ENCODE measurements around the gene IGSF22.

The IGSF22 gene

DNA sequence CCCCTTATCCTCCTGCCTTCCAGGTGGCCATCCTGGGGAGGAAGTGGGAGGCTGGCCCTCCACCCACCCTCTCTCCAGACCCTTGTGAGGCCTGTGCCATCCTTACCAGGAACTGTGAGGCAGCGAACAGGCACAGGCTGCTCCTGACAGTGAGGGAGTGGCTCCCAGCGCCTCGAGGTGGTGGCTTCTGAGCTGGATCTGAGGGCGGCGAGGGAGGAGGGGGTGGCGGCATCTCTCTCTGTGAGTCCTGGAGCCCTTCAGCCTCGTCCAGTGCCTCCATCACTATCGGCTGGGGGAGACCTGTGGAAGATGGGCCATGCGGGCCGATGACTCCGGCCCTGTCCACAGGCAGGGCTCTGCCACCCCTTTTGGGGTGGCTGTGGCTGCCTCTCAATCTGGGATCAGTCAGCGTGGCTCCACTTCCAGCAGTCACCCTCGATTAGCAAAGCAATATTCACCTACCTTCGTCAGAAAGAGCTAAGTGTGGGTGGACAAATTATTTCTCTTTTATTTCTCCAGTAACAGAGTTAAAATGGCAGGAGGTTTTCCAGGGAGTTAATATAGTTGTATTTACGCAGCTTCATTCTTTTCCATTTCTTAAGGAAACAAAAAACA is 18.0 kb upstream of the IGSF22 start:
- DNase-seq: no peak

DNA sequence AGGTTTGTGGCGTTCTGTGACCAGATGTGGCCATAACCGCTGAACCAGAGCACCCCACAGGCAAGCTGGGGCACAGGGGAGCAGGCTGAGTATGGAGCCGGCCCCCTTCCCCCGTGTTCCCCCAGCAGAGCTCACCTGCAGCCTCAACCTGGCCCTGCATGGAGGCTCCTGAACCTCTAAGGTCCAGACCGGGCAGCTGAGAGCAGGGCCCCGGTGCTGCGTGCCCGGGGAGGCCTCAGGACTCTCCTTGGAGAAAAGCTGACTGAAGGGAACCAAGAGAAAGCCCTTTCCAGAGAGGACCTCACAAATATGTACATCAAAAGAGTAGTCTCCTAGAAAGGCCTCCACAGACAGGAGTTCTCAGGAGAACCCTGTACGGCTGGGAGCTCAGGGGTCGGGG is 17.4 kb upstream of the IGSF22 start:
- DNase-seq: no peak

DNA sequence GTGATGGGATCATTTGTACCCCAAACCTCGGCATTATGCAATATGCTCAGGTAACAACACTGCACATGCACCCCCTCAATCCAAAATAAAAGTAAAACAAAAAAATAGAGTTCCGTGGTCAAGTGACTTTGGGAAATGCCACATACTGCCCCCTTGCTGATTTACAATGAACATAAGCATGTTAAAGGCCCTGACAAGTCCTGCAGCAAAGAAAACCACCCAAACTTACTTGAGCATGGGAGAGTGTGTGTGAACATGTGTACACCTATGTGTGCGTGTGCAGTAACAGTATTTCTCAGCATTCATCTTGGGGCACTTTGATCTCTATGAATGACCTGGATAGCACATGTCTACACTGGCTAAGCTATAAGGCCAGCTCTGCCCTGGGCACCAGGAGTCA is 15.8 kb upstream of the IGSF22 start:
- no peak for DNase-seq

DNA sequence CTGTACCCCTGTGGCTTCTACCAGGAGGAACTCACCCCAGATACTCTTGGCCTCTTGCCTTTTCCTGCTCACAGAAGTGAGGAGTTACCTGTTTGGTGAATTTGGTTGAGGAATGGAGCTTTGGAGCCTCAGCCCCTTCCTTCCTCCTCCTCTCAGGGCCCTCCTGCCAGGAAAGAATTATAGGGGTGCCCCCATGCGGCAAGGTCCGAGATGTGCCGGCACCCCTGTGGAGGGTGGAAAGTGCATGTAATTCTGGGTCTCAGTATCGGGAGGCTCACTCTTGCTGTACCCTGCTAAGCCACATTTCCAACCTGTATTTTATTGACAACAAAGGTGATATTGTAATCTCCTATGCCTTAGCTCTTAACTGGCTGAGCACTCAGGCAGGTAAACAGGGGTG is 13.7 kb upstream of the IGSF22 start:
- DNase-seq: no peak

DNA sequence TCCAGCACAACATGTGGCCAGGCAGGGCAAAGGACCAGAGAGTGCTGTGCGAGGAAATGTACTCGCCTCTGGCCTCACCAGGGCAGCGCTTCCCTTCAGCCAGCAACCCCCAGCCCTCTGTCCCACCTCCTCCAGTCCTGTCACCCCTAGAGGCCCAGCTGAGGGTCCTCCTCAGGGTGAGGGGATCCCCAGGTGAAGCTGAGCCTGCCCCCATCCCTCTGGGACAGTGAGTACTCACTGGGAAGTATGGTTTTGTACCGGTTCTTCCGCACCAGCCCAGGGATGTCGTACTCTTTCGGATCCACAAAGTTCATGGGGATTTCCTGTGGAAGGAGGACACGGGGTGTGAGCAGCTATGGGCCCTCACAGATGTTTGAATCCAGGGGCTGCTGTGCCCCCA is 11.7 kb upstream of the IGSF22 start:
- DNase-seq: no peak

DNA sequence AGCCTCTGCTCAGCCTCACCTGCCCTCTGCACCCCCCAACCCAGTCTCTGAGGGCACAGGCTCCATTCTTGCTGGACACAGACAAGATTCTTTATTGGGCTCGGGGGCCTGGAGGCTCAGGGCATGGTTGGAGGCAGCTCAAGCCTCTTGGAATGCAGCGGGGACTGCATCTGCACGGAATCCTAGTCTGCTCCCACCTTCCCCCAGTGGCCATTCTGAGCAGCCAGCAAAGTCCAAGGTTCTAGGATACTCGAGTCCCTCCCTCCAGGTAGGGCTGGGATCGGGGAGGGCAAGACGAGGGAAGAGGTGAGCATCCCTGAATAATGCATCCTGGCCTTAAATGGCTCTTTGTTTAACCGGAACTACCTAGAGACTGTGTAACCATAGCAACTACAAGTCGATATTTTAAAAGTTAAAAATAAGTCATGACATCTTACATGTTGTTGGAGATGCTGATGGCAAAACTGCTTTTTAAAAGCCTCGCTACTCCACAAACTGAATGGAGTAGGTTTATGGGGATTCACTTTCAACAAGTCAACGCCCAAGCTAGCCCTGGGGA is 10.7 kb upstream of the IGSF22 start:
- DNase-seq: no peak

DNA sequence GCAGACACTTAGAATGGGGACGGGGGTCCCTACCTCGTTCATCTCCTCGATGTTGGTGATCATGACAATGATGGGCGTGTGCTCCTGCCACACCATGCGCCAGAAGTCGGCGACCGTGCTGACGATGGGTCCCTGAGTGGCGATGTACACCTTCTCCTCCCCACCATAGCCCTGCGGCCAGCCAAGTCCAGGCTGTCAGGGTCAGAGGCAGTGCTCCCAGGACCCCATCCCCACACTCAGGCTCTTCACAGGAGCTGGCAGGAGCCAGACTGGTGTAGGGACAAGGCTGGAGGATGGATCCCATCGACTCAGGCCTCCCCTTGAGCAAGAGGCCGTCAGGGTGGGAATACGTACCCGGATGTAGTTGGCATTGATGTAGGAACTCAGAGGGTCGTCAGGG is 7.2 kb upstream of the IGSF22 start:
- DNase-seq: no peak

DNA sequence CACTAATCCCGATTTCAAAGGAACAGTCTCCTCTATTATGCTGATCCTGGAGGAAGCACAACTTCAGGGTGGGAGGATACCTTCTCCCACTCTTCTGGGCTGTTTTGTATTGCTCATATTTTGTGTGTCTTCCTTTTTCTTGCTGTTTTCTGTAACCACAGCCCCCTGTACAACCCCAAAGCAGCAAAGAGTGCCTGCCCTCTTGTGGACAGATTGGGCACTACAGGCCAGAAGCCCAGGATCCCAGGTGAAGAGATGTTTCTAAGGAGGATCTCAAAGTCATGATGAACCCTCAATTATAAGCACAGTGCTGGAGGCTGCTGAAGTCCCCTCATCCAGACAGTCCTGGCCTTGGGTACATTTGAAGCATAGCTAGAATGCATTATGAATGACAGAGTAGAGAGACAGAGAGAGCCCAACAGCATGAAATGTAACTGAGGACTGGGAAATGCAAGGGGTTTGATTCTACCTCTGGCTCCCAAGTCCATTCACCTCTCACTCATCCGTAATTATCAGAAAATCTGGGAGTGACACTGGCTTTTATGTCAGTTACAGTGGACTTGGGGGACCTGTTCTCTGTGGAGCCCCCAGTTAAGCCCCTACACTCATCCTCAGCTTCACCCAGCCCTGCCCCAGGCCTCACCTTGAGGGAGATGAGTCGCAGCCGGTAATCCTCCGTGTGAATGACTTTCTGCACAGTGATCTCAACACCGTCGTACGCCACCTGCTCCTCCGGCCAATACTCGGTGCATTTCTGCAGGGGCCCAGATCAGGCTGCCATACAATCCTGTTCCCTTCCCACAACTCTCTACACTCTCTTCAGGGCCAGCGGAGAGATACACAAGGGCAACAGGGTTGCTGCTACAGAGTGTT is 6.2 kb upstream of the IGSF22 start:
- peak; percentile 73 to 74 for DNase-seq

DNA sequence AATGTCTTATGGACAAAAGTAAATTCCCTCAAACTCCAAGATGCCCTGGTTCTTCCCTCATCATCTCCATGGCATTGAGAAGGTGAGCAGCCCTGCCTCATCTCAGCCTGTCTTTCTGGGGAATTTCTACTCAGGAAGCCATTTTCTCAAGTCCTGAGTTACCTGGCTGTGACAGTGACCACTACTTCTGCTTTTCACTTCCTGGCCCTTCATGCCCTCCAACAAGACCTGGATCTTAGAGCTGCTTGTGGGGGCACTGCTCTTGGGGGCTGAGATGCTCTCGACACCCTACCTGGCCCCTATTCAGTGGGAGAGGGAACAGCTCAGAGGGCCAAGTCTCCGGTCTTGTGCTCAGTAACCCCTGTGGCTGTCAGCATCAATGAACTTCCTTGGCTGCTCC is 5.5 kb upstream of the IGSF22 start:
- DNase-seq: no peak

DNA sequence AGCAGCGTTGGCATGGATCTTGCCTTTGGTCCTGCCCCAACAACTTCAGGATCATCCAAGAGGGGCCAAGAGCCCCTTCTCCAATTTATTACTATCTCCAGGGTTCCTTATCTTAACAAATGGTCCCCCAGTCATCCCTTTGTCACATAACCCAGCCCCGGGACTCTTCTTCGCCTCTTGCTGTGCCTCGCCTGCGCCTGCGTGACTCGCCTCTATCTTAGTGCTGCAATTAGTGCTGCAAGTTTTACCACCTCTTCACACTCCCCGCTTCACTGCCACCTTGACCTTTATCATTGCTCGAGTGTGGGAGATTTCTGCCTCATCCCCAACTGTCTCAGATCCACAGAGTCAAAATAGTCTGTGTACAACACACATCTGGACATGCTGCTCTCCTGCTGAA is 4.0 kb upstream of the IGSF22 start:
- no peak for DNase-seq

DNA sequence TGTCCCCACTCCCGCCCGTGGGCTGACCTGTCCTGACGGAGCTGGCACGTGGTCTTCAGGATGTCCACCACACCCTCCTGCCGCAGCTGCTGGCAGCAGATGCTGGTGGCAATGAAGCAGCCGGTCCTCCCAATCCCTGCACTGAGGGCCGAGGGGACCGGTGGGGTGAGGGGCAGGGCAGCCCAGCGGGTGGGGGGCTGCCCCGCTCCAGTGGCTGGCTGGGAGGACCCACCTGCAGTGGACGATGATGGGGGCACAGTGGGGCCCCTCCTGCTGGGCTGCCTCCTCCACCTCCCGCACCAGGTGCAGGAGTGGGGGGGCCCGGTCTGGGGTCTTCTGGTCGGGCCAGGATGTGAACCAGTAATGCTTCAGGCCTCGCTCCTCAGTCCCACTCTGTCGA is 3.4 kb upstream of the IGSF22 start:
- DNase-seq: no peak

DNA sequence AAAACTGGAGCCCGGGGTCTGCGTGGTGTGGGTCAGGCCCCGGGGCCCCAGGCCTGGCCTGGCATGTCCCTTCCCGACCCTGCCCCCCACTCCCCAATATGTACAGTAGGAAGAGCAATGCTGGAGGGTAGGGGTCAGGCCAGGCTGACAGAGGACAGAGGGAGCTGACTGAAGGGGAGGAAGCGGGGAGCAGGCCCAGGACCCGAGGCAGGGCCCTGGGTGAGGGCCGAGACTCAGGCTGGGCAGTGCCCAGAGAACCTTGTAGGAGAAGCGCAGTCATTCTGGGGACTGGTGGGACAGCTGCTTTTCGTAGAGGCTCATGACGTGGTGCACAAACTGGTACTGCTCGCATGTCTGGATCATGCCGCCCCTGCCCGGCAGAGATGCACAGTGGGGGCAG is 2.7 kb upstream of the IGSF22 start:
- no peak for DNase-seq

DNA sequence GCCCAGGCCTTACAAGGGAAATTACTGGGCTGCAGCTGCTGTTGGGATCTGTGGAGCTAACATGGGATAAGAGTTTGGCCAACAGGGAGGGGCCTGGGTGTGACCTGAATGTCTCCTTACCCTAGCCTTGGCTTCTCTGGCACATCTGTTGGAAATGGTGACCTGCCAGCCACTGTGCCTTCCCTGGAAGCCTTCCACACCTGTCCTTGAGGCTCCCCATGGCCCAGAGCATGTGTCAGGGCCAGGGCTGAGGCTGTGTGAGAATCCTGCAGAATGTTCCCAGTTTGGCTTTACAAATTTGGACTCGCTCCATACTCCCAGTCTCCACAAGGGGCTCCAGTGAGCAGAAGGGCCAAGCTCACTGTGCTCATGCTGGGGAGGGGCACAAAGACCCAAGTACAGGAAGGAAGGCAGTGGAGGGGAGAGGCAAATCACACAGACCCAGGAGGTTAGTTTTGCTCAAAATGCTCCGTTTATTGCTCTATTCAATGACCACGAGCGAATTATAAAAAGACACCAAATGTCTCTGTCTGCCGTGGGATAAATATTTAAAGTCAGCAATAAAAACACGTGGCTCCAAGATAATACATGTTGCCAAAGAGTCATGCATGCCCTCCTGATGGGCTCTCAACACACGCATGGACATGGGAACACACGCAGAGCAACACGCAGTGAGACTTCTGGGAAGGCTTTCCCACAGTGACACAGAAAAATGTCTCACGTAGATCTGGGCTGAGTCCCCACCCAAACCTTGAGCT is 1.7 kb upstream of the IGSF22 start:
- DNase-seq: peak; percentile 52 to 65

DNA sequence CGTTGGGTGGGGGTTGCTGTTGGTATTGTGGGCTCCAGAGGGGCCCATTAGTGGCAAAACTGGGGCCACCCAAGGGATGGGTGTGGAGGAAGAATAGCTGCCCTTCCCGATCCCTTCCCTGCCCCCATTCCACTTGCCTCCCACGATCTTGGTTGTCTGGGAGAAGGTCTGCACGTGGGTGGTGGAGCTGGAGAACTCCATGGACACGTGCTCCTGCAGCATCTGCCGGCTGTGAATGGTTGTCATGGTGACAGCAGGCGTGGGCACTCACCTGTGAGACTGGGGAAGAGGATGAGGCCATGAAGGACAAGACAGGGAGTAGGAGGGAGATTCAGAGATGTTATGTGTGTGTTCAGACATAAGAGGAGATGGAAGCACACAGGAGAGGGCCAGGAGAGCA is 2.0 kb downstream of the IGSF22 start:
- DNase-seq: no peak

DNA sequence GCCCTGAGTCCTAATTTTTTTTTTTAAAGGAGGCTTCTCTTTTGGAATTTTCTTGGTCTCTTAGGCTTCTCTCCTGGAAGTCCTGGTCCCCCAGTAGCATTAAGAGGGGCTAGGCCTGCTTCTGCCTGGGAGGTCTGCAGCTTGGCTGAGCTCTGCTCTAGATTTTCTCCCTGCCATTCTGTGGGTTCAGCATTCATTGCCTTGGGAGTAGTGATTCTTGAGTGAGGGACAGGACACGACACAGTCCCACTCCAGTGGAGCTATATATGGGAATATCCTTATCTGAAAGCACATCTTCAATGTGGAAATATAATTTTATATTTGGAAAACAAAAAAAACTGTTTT is 3.7 kb downstream of the IGSF22 start:
- no peak for DNase-seq

DNA sequence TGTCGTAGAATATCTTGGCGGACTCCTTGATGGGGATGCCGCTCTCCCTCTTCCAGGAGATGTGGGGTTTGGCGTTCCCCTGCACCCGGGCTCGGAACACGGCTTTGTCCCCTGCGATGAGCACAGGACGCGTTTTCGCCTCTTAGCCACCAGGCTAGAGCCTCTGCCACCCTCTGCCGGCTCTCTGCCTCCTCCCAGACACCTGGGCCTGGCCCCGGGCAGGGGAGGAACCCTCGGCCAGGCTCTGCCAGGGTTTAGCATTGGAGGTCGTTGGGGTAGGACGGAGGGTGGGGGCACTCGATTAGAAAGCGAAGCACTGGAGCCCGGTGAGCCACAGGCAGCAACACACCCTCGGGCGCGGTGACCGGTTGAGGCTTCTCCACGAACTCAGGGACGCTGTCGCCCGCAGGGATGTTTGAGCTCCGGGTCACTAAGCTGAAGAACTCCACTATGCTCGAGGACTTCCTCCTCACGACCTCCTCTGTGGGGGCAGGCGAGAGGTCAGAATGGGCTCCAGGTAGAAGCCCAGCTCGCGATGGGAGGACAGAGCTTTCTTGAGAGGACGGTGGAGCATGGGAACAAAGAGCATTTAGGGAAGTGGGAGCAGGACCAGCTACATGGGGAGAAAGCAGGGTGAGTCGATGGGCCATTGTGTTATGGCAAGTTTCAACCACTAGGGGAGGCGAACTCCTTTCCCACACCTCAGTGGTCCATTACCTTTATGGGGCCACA is 4.3 kb downstream of the IGSF22 start:
- DNase-seq: peak; percentile 60 to 68

DNA sequence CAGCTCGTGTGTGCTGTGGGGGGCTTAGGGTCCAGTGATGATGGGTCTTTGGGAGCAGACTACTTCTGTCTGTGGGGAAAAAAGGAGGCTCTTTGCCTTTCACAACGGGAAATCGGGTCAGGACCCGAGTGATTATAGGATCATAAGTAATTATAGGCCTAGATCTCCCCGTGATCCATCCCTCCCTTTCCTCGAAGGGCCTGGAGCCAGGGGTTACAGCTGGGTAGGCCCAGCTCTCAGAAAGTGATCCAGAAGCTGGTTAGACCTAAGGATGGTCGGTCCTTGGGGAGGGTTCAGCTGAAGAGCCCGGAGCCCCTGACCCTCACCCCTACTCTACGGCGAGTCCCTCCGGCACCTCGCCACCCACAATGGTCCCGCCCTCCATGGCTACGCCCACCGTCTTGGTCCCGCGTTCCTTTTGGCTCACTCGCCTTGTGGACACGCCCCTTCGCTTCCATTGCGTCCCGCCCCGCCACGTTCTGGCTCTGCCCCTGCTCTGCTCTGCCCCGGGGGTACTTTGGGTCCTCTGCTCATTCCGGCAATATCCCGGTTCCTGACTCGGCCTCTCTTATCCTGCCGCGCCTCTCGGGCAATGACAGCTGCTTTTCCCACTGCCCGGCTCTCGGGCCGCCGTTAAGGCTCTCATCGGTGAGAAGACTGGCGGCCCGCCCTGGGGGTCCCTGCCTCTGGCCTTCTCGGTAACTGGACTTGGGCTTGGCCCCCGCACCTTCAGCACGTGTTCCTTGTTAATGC is 5.0 kb downstream of the IGSF22 start:
- peak; percentile 87 to 89 for DNase-seq

DNA sequence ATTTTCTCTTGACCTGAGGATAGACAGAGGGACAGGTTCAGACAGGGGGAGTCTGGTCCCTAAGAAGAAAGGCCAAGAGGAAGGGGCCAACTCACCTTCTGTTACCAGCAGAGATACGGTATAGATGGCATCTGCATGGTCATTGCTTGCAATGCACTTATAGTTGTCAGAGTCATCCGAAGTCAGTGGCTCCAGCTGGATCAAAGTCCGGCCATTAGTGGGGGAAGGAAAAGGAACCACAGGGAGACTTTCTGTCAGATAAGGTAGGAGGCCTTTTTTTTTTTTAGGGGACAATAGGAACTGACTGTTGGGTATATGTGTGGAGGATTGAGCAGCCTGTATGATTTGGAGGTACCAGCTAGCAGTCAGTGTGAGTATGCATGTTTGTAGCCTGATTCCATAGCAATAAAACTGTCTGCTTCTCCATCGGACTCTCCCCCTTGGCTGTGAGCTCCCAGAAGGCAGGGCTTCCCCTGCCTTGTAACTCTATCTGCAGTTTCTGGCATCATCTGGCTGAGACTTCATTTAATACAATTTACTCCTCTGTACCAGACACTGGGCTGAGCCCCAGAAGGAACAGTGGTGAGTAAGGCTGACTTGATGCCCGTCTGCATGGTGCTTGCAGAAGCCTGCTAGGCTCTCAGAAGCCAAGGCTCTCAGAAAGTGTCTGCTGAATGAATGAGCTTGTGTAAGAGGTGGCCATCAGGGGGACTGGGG is 5.7 kb downstream of the IGSF22 start:
- DNase-seq: no peak

DNA sequence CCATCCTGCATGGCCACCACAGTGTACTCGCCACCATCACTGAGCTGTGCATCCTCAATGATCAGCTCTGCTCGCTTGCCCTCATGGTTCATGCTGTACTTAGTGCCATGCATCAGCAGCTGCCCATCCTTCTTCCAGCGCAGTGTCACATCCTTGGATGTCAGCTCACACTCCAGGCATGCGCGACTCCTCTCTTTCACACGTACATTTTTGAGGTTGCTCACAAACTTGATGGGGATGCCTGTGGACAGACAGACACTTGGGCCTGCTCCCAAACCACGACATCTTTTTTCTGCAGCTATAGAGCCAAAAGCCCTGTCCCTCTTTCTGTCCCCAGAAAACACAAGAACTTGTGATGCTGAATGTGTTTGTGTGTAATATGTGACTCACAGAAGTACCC is 10.5 kb downstream of the IGSF22 start:
- no peak for DNase-seq

DNA sequence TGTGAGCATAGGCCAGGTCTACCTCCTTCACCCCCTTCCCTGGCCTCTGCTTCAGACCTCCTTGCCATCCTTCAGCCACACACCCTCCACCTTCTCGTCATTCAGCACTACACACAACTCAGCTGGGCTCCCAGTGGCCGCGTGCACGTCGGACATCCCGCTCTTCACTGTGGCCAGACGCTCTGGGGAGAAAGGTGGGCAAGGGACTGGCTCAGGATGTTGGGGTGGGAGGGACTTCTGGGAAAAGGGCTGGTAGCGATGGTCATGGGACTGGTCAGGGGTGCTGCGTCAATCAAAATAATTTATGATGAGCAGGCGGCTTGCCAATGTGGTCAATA is 11.6 kb downstream of the IGSF22 start:
- DNase-seq: no peak

DNA sequence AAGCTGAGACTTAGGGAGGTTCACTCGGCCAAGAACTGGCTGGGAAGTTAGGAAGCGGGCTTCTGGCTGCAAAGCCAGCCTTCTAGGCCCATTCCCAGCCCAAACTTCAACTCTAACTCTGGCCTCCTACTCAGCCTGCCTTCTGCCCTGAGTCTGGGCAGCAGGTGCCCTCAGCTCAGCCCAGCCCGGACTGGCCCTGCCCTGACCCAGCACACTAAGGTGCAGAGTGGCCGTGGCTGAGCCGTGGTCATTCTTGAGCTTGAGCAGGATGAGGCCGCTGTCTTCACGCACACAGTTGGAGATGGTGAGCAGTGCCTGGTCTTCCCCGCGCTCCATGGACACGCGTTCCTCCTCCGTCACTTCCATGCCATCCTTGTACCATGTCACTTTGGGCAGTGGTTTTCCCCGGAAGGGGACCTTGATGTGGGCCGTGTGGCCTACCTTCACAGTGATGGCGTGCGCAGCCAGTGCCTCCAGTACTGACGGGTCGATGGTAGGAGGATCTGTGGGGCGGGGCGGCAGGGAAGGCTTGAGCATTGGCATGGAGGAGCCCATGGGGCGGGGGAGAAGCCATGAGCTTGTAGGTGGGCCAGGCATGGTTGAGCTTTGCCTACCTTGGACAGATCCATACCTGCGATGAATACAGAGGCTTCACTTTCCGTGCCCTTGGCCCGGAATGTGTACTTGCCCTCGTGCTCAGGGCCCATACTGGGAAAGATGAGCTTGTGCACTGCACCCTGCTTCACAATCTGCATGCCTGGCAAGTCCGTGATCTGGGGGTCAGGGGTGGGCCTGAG is 12.1 kb downstream of the IGSF22 start:
- no peak for DNase-seq
